NCI-H748 treated with DMSO at 0.1 percent for 48 hours (cell line): ENCODE data around the gene RASGRP1.

ENCODE experiments used
- DNase-seq: peaks from one replicate; lab custom pipeline; 2025; lab: John Stamatoyannopoulos, UW

The RASGRP1 gene

DNA sequence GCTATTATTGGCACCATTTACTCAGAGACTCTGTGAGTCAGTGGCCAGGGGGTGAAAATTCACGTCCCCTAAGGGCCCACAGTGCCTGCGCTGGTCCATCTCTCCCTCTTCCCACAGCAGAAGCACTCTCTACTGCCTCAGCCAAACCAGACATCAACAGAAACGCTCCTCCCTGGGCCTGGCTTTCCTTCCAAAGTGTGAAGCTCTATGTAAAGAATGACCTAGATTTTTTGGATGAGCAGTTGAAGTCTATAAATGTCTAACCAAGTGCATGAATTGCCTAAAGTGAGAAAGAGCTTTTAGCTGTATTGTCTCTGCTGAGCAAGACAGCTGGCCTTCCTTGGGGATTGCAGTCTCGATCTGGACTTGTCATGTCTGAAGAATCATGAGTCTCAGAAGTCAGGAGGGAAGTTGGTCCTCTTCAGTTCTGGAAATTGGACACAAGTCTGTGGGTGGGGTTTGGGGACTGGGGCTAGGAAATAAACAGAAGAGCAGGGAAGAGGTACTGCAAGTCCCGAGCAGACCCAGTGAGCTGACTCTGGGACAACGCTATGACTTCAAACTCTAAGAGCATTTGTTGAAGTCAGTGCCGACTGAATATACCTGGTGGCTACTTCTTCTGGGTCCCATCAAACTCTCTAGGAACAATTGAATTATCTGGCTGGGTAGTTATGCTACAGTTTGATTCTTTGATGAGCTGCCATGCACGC lies 29.0 kb downstream of the RASGRP1 start:
- no peak for DNase-seq

DNA sequence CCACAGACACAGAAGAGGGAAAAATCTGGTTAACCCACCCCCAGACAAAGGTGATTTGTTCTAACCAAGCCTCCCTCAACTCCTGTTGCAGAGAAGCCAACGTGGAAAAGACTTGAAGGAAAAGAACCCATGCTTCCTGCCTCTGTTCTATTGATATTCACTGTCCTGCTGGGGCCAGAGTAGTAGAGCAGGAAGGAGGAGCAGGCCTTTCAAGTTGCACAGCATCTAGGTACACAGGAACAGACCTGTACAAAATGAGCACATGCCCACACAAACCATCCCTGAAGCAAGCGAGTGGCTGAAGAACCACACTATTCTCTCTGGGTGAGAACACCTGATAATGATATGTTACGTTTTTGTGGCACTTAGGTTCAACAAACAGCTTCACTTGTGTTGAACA lies 29.9 kb downstream of the RASGRP1 start:
- no peak for DNase-seq

DNA sequence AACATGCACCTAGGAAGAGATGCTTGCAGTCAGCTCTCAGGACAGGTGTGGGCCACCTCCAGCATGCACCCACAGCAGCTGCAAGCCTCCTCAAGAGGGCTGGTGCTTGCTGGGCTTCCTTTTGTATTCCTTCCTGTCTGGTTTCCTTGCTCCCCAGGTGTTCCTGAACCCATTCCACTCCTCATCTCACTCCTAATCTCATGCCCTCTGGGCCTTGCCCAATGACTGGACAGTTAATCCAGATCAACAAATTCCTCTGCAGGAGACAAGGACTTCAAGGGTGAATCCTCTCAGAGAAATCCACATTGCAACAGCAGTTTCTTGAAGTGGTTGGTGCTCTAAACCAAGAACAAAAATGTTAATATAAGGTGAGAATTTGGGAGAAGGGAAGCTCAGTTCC lies 30.7 kb downstream of the RASGRP1 start:
- no peak for DNase-seq

DNA sequence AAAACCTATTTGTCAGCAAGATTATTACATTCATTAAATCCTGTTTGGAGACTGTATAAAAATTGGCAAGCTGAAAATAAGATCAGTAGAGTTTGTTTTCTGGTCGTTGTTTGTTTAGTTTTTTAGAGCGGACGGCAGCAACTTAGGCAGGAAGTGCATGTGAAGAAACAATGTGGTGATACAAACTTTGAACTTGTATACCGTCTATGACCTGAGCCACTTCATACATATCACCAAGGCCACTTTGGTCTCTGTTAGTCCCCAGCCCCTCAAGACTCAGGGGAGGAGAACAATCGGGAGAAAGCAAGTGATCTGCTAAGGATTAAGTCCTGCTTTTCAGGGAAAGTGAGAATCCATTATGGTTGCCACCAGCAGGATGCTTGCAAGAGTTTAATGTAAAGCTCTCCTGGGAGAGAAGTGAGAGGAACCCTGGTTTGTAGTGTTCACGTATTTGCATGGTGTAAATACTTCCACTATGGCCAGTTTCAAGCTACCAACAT lies 31.1 kb downstream of the RASGRP1 start:
- no peak for DNase-seq

DNA sequence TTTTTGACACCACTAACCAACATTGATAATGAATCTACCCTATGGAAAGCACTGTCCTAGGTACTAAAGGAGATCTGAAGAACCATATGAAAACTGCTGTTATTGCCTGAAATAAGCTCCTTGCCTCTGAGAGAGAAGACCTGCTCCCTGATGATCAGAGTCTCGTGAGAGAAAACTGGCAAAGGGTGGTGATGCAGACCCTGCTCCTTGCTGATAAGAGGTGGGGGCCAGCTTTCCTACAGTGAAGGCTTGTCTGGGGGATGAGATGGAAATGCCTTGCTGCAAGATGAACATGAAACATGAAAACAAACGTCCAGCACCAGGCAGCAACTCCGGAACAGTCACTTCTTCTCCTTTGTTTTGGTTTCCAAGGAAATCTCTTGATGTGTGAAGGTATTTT lies 31.9 kb downstream of the RASGRP1 start:
- DNase-seq = no peak

DNA sequence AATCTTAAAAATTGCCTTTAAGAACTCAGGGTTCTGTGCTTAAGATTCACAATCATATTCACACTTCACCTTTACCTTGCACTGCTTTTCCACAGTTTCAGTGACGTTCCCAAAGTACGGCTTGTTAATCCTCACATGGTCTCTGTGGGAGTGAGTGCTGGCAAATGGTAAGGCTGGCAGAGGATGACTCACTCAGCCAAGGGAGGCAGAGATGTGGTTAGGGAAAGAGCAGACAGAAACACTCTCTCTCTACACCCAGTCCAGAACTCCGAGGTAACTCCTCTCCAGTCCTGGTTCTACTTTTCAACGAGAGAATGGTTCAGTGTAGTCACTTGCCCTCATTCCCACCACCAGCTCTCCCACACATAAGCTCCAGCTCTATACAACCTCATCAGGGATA lies 33.1 kb downstream of the RASGRP1 start:
- DNase-seq = no peak

DNA sequence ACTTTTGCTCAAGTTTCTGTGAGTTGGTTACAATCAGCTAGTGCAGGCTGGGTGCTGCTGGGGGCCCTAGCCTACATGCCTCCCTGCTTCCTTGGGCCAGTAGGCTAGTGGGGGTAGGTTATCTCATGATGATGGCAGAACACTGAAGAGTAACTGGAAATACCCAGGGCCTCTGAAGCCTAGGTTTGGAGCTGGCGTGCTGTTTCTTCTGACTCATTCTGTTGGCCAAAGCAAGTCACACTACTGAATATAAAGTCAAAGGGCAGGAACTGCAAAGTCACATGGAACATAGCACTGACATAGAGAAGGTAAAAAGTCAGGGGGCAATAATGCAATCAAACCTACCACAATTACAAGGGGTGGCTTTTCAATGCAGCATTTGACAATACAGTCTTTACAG lies 34.5 kb downstream of the RASGRP1 start:
- DNase-seq = no peak

DNA sequence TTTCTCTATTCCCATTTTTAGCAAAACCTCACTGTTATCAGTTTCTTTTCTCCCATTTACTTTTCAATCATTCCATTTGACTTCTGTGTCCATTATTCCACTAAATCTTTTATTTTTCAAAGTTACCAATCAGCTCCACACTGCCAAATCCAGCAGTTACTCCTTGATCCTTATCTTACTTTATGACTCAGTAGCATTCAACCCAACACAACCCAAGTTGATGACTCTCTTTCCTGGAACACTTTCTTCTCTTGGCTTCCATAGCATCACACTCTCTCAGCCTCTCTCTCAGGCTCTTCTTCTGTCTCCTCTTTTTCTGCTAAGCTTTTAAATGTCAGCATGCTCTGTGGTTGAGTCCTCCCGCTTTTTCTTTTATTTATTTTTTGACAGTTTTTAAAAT lies 36.3 kb downstream of the RASGRP1 start:
- DNase-seq = no peak

DNA sequence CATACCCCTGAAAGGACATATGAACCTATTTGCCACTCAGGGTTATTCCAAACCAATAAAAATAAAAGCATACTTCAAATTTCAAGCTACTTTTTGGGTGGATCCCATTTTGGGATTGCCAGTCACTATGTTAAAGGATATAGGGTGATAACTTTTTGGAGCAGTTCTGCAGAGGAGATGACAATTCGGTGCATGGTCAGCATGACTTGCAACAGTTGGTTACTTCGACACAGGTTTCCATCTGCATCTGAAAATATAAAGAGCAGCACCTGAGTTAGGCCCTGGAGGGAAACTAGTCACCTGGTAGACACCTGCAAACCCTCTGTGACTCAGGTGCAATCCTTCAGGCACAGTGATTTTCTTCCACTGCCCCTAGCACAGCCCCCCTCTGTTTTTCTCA lies 38.5 kb downstream of the RASGRP1 start:
- DNase-seq = no peak

DNA sequence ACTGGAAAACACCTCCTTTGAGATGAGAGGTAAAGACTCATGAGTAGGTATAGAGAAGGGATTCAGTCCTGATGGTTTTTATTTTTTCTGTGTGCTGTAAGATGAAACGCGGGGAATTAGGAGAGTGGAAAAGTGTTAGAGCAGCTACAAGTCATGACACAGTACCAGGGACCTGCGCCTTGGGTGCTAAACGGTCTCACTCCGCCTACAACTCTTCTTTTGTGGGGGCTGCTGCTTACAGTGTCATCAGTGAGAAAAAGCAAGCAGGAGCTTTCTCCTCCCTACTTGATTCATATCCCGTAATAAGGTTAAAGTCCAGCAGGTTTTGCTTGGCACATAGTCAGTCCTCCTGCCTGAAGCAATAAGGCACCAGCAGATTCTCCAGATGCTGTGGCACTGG lies 39.1 kb downstream of the RASGRP1 start:
- DNase-seq = no peak

DNA sequence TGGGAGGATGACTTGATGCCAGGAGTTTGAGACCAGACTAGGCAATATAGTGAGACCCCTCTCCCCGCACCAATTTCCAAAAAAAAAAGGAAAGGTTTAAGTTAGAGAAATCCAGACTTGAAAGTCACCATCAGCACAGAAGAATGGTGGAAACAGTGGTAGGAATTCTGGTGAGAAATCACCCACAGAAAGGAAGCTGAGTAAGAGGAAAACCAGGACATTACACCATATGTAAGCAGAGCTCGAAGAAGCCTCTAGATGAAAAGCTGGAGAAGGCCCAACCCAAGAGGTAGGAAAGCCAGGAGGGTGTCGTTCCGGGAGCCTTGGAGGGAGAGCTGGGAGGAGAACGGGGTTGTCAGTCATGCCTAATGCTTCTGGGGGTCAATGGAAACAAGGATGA lies 40.5 kb downstream of the RASGRP1 start:
- DNase-seq = no peak

DNA sequence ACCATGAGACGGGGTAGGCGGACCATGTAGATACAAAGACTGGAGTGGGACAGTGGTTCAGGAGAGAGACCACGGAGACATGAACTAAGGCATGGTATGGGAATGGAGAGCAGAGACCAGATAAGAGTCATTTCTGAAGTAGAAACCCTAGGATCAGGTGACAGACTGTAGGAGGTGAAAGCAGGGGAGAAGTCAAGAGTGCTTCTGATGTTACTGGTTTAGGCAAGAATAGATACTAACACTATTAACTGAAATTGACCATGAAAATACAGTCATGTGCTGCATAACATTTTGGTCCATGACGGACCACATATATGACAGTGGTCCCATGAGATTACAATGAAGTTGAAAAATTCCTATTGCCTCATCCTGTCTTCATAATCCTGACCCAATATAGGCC lies 41.7 kb downstream of the RASGRP1 start:
- DNase-seq = no peak

DNA sequence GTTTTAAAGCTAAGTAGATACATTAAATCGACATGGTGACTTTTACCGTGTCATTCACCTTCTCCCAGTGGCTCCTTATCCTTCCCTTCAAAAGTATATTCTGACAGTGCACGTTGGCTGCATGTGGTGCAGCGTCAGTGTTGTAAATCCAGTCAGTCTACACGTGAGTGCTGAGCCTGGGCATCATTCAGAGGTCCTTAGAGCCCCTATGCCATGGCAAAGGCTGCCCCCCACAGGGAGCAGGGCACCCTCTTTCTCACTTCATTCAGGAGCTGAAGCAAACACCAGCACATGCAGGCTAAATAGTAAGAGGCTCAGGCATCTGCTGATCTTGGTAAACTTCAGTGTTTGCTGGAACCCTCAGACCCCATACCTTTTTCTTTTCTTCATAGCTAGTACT lies 43.3 kb downstream of the RASGRP1 start:
- no peak for DNase-seq

DNA sequence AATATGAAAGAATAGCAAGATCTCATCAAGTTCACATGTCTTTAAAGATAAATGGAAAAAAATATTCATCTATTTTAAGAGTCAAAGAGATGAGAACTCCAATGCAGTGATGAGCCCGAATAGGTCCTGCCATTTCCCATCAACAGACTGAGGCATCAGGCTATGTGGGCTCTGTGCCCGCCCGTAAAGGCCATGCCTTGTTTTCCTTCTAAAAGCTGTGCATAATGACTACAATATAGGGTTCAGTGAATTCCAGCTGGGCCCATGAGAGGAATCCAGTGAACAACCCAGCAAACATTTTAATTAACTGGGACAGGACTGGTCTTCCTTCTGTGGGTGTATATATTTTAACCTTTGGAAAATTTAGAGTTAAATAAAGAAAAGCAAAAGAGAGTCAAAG lies 44.6 kb downstream of the RASGRP1 start:
- DNase-seq = no peak

DNA sequence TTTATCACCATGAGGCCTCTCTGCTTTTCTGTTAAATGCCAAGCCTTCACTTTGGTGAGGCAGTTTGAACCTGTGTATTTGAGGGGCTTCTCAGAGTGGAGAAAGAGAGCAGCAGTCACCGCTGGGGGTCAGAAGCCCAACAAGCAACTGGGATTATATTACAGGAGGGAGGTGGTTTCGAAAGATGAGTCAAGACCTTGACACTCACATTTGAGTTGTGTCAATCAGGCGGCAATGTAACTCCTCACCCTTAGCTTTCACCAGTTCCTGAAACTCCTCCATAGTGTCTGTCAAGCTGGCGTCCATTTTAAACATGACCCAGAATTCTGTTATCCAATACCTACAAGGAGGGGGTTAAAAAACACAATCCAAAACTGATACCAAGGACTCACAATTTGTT lies 46.5 kb downstream of the RASGRP1 start:
- DNase-seq = no peak

DNA sequence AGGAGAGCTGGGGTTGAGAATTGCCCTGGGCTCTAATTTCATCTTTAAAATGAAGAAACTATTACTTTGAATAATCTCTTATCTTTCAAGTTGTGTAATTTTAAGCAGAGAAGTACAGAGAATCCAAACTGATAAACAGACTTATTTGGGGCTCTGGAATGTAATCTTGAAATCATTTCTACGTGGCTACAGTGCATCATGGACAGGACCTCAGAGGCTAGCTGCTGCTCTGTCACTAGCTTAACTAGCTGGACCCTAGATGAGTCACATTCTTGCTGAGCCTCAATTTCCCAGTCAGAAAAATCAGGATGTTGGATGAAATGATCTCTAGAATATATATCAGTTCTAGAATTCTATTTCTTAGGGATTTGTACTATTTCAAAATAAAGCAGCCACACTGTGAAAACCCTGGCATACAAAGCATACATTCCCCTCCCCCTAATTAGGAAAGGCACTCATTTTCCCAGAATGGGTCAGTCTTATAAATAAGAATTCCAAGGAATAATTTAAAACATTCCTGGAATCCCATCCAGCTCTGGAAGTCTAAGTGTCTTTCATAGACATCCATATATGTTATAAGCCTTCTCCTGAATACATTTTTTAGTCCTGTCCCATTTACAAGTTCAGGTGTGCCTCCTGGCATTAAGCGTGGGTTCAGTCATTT lies 47.2 kb downstream of the RASGRP1 start:
- DNase-seq = no peak

DNA sequence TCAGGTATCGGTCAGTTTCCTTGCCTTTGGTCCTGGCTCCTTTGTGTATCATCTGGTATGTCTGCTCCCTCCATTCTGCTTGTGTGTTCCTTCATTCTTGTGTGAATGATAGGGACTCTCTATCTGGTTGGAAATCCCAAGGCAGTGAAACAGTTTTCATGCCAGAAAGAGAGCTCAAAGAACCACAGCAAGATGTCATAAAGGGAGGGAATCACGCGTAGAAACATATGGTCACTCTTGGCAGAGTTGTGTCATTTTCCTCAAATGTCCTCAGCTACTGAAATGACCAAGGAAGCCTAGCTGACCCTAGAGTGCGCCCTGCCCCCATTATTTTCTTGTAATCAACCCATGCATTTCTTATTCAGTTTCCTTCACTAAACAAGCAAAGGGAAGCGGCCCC lies 48.0 kb downstream of the RASGRP1 start:
- DNase-seq = no peak

DNA sequence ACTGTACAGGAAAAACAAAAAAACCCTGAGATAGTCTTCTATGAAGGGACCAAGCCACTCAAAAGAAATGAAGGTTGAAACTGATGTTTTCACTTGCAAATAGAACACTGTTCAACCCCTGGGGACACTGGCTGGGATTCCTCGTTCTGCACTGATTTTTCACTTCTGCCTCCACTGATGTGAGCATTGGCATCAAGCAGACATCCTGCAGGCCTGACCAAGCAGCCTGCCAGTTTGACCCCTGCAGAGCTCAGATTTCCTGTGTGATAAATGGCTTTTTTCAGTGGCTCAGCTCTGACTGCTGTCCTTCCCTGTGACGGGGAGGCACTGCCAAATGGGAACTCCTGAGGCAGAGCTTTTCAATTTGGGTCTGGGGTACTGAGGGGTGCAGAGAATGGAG lies 50.0 kb downstream of the RASGRP1 start:
- no peak for DNase-seq

DNA sequence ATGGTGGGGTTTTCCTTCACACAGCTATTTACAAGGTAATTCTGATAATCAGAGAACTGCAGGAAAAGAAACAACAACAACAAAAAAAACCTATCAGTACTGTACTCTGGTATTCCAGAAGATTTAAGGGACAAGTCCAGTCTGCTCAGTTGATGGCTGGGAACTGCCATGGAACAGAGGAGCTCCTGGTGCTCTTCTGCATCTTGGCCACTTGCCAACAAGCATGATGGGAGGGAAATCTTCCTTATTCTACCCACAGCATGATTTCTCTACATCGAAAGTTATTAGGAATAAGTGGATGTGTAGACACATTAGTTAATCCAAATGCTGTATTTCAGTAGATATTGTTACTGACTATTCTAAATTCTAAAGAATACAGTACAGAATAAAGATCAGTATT lies 51.7 kb downstream of the RASGRP1 start:
- DNase-seq = no peak

DNA sequence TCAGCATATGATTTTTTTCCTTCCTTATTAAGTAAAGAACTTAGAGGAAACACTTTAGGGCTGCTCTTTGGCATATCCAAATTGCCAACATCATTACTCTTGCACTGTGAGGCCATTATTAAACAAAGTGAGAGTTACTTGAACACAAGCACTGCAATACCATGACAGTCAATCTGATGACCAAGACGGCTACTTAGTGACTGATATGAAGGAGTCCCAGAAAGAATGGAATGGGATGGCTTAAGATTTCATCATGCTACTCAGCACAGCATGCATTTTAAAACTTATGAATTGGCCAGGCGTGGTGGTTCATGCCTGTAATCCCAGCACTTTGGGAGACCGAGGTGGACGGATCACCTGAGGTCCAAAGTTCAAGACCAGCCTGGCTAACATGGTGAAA lies 55.5 kb downstream of the RASGRP1 start:
- no peak for DNase-seq

DNA sequence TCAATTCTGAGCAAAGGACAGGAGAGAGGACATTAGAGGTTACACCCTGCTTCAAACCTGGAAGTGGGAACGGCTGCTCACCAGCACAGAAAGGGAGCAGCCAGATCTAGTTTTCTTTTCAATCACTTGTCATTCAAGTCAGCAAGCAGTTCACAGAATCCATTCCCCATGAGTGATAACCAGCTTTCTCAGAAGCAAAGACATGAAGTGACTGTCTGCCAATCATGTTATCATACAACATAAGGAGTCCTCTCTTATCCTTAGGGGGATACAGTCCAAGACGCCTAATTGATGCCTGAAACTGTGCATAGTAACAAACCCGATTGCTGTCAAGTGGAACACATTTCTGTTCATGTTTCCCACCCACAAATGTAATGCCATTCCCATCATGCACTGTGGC lies 56.0 kb downstream of the RASGRP1 start:
- no peak for DNase-seq

DNA sequence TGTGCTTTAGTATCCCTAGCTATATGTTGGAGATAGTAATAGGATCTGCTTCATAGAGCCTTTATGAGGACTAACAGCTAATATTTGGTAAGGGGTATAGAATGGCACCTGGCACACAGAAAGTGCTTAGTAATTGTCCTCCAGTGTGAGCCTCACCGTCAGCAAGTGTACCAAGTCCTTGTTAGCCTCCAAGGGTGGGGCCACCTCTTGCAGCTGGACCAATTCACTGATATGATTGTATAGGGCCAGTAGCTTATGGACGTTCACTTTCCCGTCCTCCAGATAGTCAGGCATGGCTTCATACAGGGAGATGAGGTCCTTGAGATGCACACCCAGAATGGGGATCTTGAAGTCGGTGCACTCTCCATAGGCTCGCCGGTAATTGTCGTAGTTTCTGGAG lies 57.0 kb downstream of the RASGRP1 start:
- no peak for DNase-seq

DNA sequence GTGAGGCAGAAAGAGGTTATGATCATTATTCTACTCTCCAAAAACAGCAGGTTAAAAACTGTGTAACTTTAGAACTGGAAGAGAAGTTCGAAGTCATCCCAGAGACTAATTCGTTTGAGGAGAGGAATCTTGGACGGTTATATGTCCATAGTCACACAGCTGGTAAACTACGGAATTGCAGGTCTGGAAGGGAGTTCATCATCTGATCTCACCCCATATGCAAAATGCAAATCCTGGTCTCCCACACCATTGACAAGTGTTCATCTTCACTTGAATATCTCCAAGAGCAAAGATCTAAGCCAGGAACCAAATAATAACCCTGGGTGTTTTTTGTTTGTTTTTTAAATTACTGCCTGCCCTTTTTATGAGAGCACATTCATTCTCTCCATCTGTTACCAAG lies 57.6 kb downstream of the RASGRP1 start:
- no peak for DNase-seq
